ENCODE measurements around the gene GPR25. TPM values are rescaled to one million over a fixed set of nuclear protein-coding genes. Genes with fewer than 3 reads are reported as not detected.

The GPR25 gene
- total and polyA plus RNA-seq, 10 of the 15 experiments (the other 5 are each of a cell fraction or from before 2014, with no cell fraction given) = not detected

DNA sequence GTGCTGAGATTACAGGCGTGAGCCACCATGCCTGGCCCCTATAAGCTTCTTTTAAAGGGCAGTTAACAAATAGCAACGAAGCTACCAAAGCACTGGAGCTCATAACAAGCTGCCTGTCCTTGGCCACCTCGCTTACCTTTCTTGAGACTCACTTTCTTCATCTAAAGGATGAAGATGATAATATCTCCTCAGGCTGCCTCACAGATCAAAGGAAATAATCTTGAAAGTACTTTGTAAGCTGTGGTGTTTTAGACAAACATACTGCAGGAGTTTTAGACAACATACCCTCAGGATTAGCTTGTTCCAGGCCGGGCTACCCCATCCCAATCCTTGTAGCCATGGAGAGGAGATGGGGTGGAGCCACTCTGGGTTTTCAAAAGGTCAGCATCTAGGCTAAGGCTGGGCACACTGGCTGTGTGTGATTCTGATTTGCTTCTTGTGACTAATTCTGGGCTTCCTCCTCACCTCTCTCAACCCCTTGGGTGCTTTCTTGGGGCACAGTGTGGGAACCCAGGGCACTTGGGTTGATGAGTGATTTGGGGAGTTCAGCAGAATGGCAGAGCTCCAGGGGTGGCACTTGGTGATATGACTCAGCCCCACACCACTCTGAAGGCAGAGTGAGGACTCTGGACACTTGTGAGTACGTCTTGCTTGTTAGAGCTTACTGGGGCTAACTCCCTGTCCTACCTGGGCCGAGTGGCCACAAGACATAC is 5.2 kb downstream of the GPR25 start (continued):
- TF ChIP-seq RFX5 (IDR thresholded peaks at IDR 0.05; ENCODE audit: low read depth, low read length) (no peak), ZNF207 (IDR thresholded peaks at IDR 0.05; ENCODE audit: borderline replicate concordance) (no peak), CEBPB (IDR thresholded peaks at IDR 0.05; ENCODE audit: borderline replicate concordance in 1 of 2, low read depth in 2 of 2, low read length in 2 of 2) (no peak), FOXM1 (IDR thresholded peaks at IDR 0.05; ENCODE audit: low read depth, low read length) (peak; percentile 63), ETV6 (conservative IDR thresholded peaks at IDR 0.05 in 1 of 2, IDR thresholded peaks at IDR 0.05 in 1 of 2; ENCODE audit: borderline replicate concordance in 1 of 2, low read depth in 1 of 2) (peak in 1 of 2 experiments; percentile 86; a peak in 2 of 4 replicates), TBL1XR1 (IDR thresholded peaks at IDR 0.05; ENCODE audit: low read depth, low read length) (peak; percentile 59; the same call in 1 of the 2 replicates), IKZF1 (conservative IDR thresholded peaks at IDR 0.05) (peak; percentile 84)

GRCh38 chr1:200880212-200880611 is 7.4 kb downstream of the GPR25 start:
- WGBS (ENCODE audit: insufficient coverage, insufficient replicate concordance, low lambda C conversion rate, missing lambda C conversion rate) = 23% methylated on average over 3 of the region's 3 CpGs
- peak; percentile 77 for DNase-seq (ENCODE audit: low read depth, low spot score)
- Histone ChIP-seq H4K20me1 (ENCODE audit: control insufficient read depth, insufficient read depth) (no peaks in the 10 kb centered on the region), H3K27me3 (replicated peaks in 1 of 2; ENCODE audit: control insufficient read depth in 2 of 2, insufficient read depth in 2 of 2, low read length in 1 of 2) (no peaks in the 10 kb centered on the region), H3K9ac (ENCODE audit: control insufficient read depth, insufficient read depth, low read length) (no peak overlapping the region), H3K4me2 (ENCODE audit: control insufficient read depth, insufficient read depth) (no peak overlapping the region), H3K4me1 (ENCODE audit: control insufficient read depth, insufficient read depth, low read length) (peaks cover 13% of the 10 kb centered on the region), H3K9me3 (replicated peaks; ENCODE audit: control insufficient read depth, insufficient read depth, low read length) (no peaks in the 10 kb centered on the region), H3K4me3 (no peak overlapping the region), H2AFZ (ENCODE audit: control insufficient read depth, low read depth, low read length) (no peak overlapping the region), H3K36me3 (ENCODE audit: control insufficient read depth in 2 of 2, insufficient read depth in 2 of 2, low read length in 1 of 2) (no peaks in the 10 kb centered on the region), H3K79me2 (ENCODE audit: control insufficient read depth, insufficient read depth, low read length) (no peaks in the 10 kb centered on the region), H3K27ac (ENCODE audit: control insufficient read depth, insufficient read depth) (no peak overlapping the region)
- CTCF ChIA-PET = interaction anchor here (1.0 to 7.7 kb wide), 9 partner anchors 10 to 142 kb away, joined by 3 to 73 read pairs (median 4); no protein-coding TSS in a partner anchor
- intact Hi-C loops (cut with micrococcal nuclease; ENCODE audit: unreplicated experiment) (loop anchor here (2.0 kb wide), 1 partner anchor 13 kb away; no protein-coding TSS in a partner anchor), in situ Hi-C loops (cut with MboI) (no loop called here)
- SMC1A ChIA-PET (ENCODE audit: uncharacterized antibody, unreplicated experiment) = interaction anchor here (0.6 to 9.4 kb wide), 13 partner anchors 9 to 323 kb away, joined by 3 to 208 read pairs (median 4); no protein-coding TSS in a partner anchor
- no TSS peak for BruUV-seq (replicated peaks)
- RAD21 ChIA-PET (ENCODE audit: unreplicated experiment) = interaction anchor here (0.9 to 7.9 kb wide), 9 partner anchors 10 to 253 kb away, joined by 5 to 111 read pairs (median 18); partner anchors contain the start of gene INAVA
- peak; percentile 83 for FAIRE-seq
- POLR2A ChIA-PET = interaction anchor here (0.5 to 6.2 kb wide), 5 partner anchors 9 to 91 kb away, joined by 3 to 62 read pairs (median 22); no protein-coding TSS in a partner anchor
- peak; percentile 77 for ATAC-seq
- TF ChIP-seq POU2F2 (IDR thresholded peaks at IDR 0.05; ENCODE audit: borderline replicate concordance, low read depth, low read length) = peak; percentile 85; the same call in 2 of the 3 replicates
- peak; percentile 94 to 95 for TF ChIP-seq IKZF2 (IDR thresholded peaks at IDR 0.05)
- peak; percentile 94 for TF ChIP-seq TCF3 (IDR thresholded peaks at IDR 0.05; ENCODE audit: borderline replicate concordance, insufficient read depth, low read depth, low read length)
- TF ChIP-seq GATAD2B (conservative IDR thresholded peaks at IDR 0.05; ENCODE audit: low read depth) = peak; percentile 75; the same call in 1 of the 2 replicates
- no peak for TF ChIP-seq KDM1A (IDR thresholded peaks at IDR 0.05; ENCODE audit: borderline replicate concordance)
- peak; percentile 41; the same call in 1 of the 2 replicates for TF ChIP-seq BMI1 (IDR thresholded peaks at IDR 0.05; ENCODE audit: borderline replicate concordance)
- peak; percentile 88 for TF ChIP-seq NBN (IDR thresholded peaks at IDR 0.05)
- TF ChIP-seq, protein P1, sequence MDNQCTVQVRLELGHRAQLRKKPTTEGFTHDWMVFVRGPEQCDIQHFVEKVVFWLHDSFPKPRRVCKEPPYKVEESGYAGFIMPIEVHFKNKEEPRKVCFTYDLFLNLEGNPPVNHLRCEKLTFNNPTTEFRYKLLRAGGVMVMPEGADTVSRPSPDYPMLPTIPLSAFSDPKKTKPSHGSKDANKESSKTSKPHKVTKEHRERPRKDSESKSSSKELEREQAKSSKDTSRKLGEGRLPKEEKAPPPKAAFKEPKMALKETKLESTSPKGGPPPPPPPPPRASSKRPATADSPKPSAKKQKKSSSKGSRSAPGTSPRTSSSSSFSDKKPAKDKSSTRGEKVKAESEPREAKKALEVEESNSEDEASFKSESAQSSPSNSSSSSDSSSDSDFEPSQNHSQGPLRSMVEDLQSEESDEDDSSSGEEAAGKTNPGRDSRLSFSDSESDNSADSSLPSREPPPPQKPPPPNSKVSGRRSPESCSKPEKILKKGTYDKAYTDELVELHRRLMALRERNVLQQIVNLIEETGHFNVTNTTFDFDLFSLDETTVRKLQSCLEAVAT (IDR thresholded peaks at IDR 0.05) = peak; percentile 86; the same call in 1 of the 2 replicates
- peak; percentile 90 for TF ChIP-seq PAX5 (IDR thresholded peaks at IDR 0.05; ENCODE audit: borderline replicate concordance, low read depth, low read length)
- peak; percentile 94 for TF ChIP-seq RUNX3 (IDR thresholded peaks at IDR 0.05; ENCODE audit: low read length)
- TF ChIP-seq ETV6 (conservative IDR thresholded peaks at IDR 0.05 in 1 of 2, IDR thresholded peaks at IDR 0.05 in 1 of 2; ENCODE audit: borderline replicate concordance in 1 of 2, low read depth in 1 of 2) = peak in 1 of 2 experiments; percentile 56; a peak in 1 of 4 replicates
- TF ChIP-seq RCOR1 (conservative IDR thresholded peaks at IDR 0.05; ENCODE audit: low read depth, low read length) = no peak
- peak; percentile 66; the same call in 1 of the 2 replicates for TF ChIP-seq CHD2 (IDR thresholded peaks at IDR 0.05; ENCODE audit: borderline replicate concordance, low read depth, low read length)
- TF ChIP-seq DPF2 (IDR thresholded peaks at IDR 0.05) = peak; percentile 99
- no peak for TF ChIP-seq MYB (IDR thresholded peaks at IDR 0.05; ENCODE audit: borderline replicate concordance, low read depth, low read length)
- TF ChIP-seq IRF4 (IDR thresholded peaks at IDR 0.05; ENCODE audit: low read depth, low read length) = peak; percentile 99
- peak; percentile 65; the same call in 1 of the 2 replicates for TF ChIP-seq ZNF24 (IDR thresholded peaks at IDR 0.05)
